ENCODE measurements around the gene AGAP5.
A peak's percentile ranks its signal among the peaks of the same experiment; 100 is the strongest.
"Not testable (repeated sequence)": the region's sequence is repeated elsewhere in the genome, so short reads cannot be mapped to it uniquely, and the experiment has no call there.

AGAP5 gene

GRCh38 chr10:73697675-73698159 is at the start of gene AGAP5:
TSS of gene AGAP5 (minus strand) at chr10:73698109. CDS start at chr10:73697755, 354 bp downstream.
- DNase-seq (ENCODE audit: low read depth in 1 of 2, low spot score in 1 of 2): not testable (repeated sequence)

DNA sequence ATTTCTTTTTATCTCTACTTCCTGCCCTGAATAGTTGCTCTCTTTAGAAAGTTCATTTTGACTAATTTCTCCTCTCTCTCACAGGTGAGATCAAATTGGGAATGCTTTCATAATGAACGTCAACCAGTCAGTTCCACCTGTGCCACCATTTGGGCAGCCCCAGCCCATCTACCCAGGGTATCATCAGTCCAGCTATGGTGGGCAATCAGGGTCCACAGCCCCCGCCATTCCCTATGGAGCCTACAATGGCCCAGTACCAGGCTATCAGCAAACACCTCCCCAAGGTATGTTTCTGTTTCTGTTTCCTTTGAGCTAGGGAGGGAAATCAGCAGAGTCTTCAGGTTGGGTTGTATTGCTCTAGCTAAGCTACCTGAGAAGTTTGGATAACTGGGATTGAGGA is 48.8 kb upstream of the AGAP5 start:
- no peak for DNase-seq (ENCODE audit: low read depth in 1 of 2, low spot score in 1 of 2)

GRCh38 chr10:73744664-73744975 is 46.7 kb upstream of the AGAP5 start:
- DNase-seq (ENCODE audit: low read depth in 1 of 2, low spot score in 1 of 2): peak; percentile 27 to 45

DNA sequence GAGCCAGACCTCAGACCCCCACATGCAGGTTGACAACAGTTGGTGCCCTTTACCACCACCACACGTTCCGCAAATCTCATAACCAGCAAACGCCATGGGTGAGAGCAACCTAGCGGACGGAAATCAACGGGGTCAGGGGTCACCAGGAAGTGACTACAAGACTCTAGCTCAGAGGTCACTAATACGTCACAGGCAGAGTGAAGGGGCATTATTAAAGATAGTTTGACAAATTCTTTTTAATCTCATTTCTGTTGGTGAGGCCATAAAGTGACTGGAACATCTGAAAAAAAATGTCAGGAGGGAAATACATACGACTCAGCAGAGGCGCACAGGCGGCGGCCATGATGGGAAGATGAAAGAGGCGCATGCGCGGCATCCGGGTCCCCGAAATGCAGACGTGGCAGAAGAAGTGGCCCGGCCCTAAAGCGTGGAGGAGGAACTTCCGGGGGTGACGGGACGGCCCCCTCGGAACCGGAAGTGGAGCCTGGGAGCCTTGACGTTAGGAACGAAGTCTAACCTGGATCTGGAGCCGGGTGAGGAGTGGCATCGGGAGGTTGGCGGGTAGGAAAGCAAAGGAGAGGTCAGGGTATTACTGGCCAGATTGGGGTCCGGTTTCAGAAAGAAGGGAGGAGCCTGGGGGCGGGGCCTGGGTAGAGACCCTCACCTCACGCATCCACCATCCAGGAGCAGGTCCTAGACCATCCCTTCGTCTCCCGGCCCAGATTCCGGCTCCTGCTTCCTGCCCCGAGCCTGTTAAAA is 46.2 kb upstream of the AGAP5 start, which contains the start of gene SEC24C:
TSS of gene SEC24C (plus strand) at position 468 of the 759 bp plus-strand sequence. CDS start 2,461 bp downstream, outside the sequence.
- DNase-seq (ENCODE audit: low read depth in 1 of 2, low spot score in 1 of 2): peak; percentile 87 to 94

DNA sequence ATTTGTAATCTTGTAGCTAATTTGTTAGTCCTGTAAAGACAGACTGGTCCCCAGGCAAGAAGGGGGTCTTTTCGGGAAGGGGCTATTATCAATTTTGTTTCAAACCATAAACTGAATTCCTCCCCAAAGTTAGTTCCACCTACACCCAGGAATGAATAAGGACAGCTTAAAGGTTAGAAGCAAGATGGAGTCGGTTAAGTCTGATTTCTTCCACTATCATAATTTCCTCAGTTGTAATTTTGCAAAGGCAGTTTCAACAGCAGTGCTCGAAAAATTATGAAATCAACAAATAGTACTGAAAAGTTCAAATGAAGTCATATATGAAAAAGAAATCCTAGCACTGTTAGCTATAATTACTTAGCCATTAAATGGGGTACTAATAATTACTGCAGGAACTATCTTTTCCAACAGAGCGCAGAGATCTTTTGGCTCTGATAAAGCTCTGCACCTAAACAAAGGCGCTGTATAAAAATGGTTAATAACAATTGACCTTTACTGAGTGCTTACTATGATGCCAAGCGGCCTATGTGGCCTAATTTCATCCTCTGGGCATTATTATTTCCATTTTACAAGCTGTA is 45.5 kb upstream of the AGAP5 start:
- no peak for DNase-seq (ENCODE audit: low read depth in 1 of 2, low spot score in 1 of 2)

DNA sequence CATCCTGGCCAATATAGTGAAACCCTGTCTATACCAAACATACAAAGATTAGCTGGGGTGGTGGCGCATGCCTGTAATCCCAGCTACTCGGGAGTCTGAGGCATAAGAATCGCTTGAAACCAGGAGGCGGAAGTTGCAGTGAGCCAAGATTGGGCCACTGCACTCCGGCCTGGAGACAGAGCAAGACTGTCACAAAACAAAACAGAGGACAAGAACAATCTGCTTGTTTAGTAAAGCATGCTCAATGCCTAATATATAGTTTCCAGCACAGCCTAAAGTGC is 44.5 kb upstream of the AGAP5 start:
- DNase-seq (ENCODE audit: low read depth in 1 of 2, low spot score in 1 of 2): no peak

DNA sequence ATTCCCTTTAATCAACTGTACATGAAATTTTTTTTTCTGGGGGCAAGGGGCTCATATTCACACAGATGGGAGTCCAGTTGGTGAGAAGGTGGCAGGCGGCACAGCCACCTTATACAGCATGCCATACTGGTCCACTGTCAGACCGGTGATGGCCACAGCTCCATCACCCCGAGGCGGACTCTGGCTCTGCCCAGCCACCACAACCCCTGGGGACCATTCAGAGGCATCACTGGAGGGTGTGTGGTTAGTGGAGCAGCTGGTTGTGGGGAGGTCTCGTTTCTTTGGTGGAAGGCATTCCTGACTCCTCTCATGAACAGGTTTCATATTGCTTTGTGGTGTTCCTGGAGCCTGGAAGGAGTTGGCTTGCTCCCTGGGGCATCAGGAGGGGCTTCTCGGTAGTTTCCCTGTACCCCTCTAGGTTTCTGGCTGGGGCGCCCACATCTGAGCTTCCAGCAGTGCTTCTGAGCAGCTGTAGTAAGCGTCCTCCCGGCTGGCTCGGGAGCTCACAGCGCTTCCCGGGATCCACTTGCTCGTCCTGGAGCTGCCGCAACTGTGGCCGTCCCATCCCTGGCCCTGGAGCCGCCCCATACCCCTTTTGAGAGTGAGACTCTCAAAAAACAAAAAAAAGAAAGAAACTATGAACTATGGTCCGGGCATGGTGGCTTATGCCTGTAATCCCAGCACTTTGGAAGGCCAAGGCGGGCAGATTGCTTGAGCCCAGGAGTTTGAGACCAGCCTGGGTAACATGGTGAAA is 42.8 kb upstream of the AGAP5 start:
- not testable (repeated sequence) for DNase-seq (ENCODE audit: low read depth in 1 of 2, low spot score in 1 of 2)

DNA sequence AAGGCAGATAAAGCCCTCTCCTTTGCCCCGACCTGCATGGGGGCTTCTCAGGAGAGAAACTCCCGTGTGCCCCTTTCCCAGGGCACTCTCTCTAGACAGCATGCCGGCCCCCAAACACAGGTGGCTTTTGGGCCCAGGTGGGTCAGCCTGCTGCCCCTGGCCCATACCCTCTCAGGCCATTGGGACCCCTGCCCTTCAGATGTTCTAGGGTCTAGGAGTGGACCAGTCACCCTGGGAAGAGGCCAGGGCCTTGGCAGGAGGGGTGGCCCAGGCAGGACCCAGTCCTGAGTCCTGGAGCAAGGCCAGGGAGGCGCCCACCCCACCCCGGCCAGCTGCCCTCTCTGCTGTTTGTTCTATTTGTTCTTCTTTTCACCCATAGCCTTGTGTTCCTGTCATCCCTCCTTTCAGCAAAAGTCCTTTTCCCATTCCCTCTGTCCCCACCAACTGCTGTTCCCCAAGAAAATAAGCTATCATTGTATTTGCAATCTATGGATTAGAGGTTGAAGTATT is 36.9 kb upstream of the AGAP5 start:
- DNase-seq (ENCODE audit: low read depth in 1 of 2, low spot score in 1 of 2): no peak

GRCh38 chr10:73734028-73734720 is 36.3 kb upstream of the AGAP5 start:
- DNase-seq (ENCODE audit: low read depth in 1 of 2, low spot score in 1 of 2): no peak

DNA sequence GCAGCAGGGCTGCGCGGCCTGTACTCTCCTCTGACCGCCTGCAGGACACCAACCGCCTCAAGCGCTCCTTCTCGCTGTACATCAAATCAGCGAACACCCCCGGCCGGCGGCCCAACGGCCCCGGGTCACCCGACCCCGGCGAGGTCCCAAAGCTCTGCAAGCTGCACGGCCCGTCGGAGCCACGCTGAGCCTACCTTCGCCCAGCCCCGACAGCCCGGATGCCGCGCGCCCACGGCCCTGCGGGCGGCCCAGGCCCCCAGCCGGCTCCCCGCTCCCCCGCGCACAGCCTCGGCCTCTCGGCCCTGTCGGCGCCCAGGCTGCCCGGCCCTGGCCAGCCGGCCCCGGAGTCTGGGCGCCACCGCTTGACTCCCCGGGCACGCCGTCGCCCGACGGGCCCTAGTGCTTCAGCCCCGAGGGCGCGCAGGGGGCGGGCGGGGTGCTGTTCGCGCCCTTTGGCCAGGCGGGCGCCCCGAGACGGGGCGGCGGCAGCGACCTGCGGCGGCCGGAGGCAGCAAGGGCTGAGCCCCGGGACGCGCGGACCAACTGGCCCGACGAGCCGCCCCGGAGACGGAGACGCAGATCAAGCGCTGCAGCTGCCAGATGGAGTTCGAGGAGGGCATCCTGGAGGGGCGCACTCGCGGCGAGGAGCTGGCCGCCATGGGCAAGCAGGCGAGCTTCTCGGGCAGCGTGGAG is 35.2 kb upstream of the AGAP5 start:
- DNase-seq (ENCODE audit: low read depth in 1 of 2, low spot score in 1 of 2): no peak

DNA sequence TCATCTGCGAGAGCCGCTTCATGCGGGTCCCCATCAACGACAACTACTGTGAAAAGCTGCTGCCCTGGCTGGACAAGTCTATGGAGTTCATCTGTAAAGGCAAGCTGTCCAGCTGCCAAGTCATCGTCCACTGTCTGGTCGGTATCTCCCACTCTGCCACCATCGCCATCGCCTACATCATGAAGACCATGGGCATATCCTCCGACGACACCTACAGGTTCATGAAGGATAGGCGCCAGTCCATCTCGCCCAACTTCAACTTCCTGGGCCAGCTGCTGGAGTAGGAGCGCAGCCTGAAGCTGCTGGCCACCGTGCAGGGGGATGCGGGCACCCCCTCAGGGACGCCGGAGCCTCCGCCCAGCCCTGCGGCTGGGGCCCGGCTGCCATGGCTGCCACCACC is 34.5 kb upstream of the AGAP5 start:
- DNase-seq (ENCODE audit: low read depth in 1 of 2, low spot score in 1 of 2): no peak

GRCh38 chr10:73731588-73732375 is 33.9 kb upstream of the AGAP5 start:
- no peak for DNase-seq (ENCODE audit: low read depth in 1 of 2, low spot score in 1 of 2)

DNA sequence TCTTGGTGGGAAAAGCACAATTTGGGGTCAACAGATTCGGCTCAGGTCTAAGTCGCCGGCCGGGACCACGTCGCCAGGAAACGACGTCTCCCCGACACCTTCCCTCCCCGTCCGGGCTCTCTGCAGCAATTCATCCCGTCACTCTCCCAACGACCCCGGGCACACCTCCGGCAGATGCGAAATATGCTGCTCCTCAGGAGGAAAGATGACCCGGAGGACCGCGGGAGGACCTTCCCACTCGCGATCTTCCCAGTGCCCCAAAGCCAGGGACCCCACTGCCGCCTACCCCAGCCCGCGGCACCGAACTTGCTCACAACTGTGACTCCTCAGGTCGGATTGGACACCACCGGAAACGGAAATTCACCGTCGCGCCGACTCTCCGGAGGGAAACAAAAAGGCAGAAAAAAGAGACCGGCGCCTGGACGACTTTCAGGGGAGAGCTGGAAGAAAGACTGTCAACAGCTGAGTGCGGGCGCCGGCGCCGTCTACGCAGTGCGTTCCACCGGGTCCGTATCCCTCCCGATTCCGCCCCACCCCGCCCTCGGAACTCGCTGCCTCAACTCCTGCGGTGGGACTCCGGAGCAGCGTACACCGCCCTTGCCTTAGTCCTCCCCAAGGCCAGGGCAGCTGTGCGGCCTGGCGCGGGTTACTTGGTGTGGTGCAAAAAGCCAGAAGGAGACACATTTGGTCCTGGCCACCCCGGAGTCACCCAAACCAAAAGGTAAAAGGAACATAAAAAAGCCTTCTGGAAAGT is 32.4 kb upstream of the AGAP5 start:
- peak; percentile 93 to 94 for DNase-seq (ENCODE audit: low read depth in 1 of 2, low spot score in 1 of 2)

DNA sequence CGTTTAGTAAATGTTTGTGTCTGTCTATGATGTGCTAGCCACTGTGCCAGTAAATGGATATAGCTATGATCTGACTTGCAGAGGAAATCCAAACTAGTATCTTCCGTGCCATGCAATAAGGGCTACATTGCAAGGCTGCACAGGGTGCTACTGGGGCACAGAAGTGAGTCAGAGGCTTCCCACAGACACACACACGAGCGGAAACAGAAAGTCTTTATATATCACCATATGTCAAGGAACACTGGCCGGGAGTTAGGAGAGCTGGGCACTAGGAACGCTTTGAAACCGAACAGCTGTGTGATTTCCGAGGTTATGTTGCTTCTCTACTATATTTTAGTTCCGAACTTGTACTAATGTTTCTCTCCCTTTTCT is 31.9 kb upstream of the AGAP5 start:
- DNase-seq (ENCODE audit: low read depth in 1 of 2, low spot score in 1 of 2): peak in 1 of 2 donors; percentile 39

DNA sequence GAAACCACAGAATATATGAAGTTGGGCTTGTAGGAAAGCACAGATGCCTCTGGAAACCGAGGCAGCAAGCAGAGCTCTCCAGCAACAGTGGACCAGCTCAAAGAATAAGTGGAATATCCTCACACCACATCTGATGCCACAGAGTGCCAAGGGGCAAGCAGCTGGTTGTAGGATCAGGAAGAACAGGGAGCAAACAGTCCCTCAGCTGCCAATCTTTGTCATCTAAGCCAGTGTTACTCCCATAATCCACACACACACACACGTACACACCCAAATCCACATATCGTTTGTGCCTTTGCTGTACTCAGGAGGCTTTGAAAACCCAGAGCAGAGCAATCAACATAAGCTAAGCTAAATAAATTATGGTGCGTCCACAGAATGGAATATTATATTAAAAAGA is 25.6 kb upstream of the AGAP5 start:
- DNase-seq (ENCODE audit: low read depth in 1 of 2, low spot score in 1 of 2): no peak

GRCh38 chr10:73720561-73720960 is 22.7 kb upstream of the AGAP5 start:
- DNase-seq (ENCODE audit: low read depth in 1 of 2, low spot score in 1 of 2): not testable (repeated sequence)

GRCh38 chr10:73717556-73717955 is 19.6 kb upstream of the AGAP5 start:
- DNase-seq (ENCODE audit: low read depth in 1 of 2, low spot score in 1 of 2): no peak

GRCh38 chr10:73716251-73716650 is 18.3 kb upstream of the AGAP5 start:
- no peak for DNase-seq (ENCODE audit: low read depth in 1 of 2, low spot score in 1 of 2)
